Renal cortical epithelial cell (primary cell): ENCODE results near the gene PPP1R14B. TPM values are rescaled to one million over a fixed set of nuclear protein-coding genes. Genes with fewer than 3 reads are reported as not detected.
A peak's percentile ranks its signal among the peaks of the same experiment; 100 is the strongest.

ENCODE experiments used
- DNase-seq: peaks from one replicate; pipeline ENCODE4 v3.0.0-alpha.2; 2011; ENCODE audit warnings: low read depth
- total RNA-seq: library from RNA; depleted of rRNA; stranded (reverse); fragments of >200 nt; gene quantifications from 2 replicates; pipeline ENCODE4 v1.2.3, GENCODE V29; 2014

PPP1R14B gene
- total RNA-seq, 1 donor from 2014 or later = 131 TPM

GRCh38 chr11:64210301-64211020 is 36.3 kb downstream of the PPP1R14B start:
- DNase-seq = no peak

DNA sequence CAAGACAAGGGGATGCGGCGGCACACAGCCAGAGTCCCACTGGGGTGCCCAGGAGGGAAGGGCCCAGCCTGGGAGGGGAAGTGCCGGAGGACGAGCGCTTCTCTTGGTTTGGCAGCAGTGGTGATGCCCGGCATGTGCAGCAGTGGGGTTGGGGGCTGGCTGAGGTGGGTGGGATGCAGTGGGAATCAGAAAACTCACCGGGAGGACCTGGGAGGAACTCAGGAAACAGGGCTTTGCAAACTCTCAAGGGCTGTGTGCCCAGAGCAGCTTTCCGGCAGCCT is 37.2 kb downstream of the PPP1R14B start:
- DNase-seq = no peak

DNA sequence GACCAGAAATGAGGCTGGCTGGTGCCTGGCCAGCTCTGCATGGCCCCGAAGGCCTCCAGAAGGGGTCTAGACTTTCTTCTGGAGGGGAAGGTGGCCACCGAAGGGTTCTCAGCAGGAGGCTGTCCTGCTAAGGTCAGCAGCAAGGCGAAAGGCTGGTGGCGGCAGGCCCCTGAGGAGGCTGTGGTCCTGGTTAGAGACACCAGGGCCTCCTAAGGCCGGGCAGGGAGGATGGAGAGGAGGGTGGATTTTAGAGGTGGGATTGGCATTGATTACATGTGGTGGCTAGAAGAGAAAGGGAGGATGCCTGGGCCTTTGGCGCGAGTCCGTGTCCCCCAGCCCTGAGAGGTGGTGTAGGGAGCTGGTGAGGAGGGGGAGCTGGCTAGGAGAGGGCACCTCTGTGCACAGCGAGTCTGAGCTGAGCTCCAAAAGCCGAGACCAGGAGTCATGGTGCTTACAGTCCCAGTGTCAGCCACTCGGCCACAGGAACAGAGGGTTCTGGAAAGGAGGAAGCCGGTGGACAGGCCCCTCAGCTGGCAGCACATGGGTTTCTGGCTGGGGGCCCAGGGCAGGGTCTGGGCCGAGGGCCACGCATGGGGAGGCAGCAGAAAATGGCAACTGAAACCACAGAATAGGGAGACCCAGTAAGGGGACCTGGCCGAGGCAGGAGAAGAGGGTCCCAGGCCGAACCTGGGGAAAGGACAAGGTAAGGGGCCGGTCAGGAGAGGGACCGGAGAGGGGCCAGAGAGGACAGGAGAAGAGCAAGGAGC is 37.8 kb downstream of the PPP1R14B start:
- no peak for DNase-seq

DNA sequence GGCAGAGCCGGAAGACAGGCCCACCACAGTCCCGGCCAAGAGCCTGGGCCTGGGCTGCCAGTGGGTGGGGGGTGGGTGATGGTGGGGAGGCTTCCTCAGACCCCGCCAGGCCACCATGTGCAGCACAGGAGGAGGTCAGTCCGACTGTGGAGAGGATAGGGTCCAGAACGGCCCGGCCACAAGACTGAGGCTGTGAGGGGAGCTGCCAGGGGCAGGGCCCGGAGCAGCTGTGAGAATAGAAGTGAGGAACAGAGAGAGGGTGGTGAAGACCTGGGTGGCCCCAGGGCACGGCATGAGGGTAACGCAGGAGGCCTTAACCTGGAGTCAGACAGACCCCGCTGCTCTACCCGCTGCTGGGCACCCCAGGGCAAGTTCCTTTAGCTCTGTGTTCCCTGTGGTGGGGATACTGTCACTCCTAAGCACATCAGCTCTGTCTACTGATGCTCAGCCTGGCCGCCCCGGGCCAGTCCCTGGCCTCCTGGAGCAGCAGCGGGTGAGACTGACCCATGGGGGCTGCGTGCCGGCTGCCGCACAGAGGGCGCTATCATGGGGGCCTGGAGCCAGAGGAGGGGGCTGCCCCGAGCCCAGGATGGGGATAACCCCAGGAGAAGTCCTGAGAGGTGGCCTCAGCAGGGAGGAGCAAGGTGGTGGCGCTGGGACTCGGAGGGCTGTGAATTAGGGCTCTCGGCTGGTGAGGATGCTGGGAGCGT is 38.5 kb downstream of the PPP1R14B start:
- DNase-seq = no peak

- DNase-seq = no peak
These were observed 39.3 kb downstream of the PPP1R14B start for GRCh38 chr11:64207256-64208085.

GRCh38 chr11:64206457-64207255 is 40.1 kb downstream of the PPP1R14B start, which contains the start of gene FERMT3:
TSS of gene FERMT3 (plus strand) at chr11:64206721. CDS start at chr11:64207365, 644 bp downstream.
- no peak for DNase-seq

DNA sequence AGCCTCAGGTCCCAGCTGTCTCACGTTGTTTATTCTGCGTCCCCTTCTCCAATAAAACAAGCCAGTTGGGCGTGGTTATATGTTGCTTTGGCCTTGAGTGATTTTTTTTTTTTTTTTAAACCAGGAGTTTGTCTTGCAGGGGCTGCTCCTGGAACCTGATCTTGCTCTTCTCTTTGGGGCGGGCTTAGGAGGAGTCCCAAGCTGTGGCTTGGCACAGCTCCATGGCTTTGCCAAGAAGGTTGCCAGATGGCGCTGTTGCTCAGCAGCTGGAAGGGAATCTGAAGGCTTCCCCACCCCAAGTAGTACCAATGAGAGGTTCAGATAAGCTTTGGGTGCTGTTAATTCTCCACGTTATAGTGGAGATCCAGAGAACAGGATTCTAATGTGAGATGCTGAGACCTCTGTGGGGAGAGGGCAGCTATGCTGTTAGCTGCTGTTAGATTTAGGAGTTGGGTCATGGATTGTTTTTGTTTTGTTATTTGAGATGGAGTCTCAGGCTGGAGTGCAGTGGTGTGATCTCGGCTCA is 42.2 kb downstream of the PPP1R14B start:
- DNase-seq = peak; percentile 85

GRCh38 chr11:64204080-64204440 is 42.7 kb downstream of the PPP1R14B start:
- DNase-seq = no peak

DNA sequence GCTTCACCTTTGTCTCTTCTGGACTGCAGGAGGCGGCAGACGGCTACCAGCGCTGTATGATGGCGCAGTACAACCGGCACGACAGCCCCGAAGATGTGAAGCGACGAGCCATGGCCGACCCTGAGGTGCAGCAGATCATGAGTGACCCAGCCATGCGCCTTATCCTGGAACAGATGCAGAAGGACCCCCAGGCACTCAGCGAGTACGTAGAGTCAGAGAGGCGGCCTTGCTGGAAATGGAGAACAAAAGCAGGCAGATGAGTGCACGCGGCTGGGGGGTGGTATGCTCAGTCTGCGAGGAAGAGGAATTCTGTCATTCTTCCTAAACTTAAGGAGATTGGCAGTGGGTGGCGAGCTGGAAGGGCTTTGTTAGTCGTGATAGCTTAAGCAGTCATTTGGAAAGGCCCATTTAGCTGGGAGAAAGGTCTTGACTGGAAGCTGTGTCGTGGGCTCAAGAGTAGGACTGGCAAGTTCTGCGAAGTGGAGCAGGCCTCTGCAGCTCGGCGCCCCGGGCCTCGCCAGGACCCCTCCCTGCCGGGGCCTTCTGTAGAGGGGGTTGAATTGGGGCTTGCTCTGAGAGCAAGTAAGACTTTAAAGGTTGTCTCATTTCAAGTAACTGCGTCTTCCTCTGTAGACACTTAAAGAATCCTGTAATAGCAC is 43.2 kb downstream of the PPP1R14B start:
- no peak for DNase-seq

DNA sequence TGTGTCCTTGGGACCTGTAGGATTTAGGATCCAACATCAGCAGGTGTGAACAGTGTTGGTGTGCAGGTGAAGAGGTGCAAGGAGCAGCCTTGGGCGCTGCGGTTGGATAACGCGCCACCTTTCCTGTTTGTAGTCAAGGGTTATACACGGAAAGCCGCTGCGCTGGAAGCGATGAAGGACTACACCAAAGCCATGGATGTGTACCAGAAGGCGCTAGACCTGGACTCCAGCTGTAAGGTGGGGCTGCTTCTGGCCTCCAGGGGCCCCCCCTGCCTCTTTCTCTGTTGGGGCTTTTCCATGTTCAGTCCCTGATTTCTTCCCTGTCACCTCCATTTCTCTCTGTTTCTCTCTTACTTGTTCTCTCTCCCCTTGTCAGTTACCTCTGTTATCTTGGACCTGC is 43.8 kb downstream of the PPP1R14B start:
- no peak for DNase-seq

- no peak for DNase-seq
These were observed 45.2 kb downstream of the PPP1R14B start for GRCh38 chr11:64201543-64201942.

- DNase-seq = no peak
These were observed 48.2 kb downstream of the PPP1R14B start for GRCh38 chr11:64198511-64198910.

GRCh38 chr11:64196626-64197025 is 50.1 kb downstream of the PPP1R14B start:
- DNase-seq = no peak

Other genes starting within 250 kb of the PPP1R14B start
- 0.05 TPM in 1 of 2 replicates, not detected in the other for gene FLRT1, start 211.0 kb downstream of the PPP1R14B start, total RNA-seq
- 9.3 and 18.4 TPM in 2 replicates for gene MACROD1, start 80.8 kb downstream of the PPP1R14B start, total RNA-seq
- 174 and 201 TPM in 2 replicates for gene STIP1, start 60.8 kb downstream of the PPP1R14B start, total RNA-seq
- gene FERMT3, start 40.2 kb downstream of the PPP1R14B start, total RNA-seq = 0.17 TPM in 1 of 2 replicates, not detected in the other
- 37.0 and 68.8 TPM in 2 replicates for gene TRPT1, start 20.8 kb downstream of the PPP1R14B start, total RNA-seq
- gene NUDT22, start 20.7 kb downstream of the PPP1R14B start, total RNA-seq = 39.2 and 107 TPM in 2 replicates
- gene DNAJC4, start 16.4 kb downstream of the PPP1R14B start, total RNA-seq = 2.6 and 9.2 TPM in 2 replicates
- 6.1 and 14.7 TPM in 2 replicates for gene VEGFB, start 12.4 kb downstream of the PPP1R14B start, total RNA-seq
- 57.5 and 64.3 TPM in 2 replicates for gene FKBP2, start 5.8 kb downstream of the PPP1R14B start, total RNA-seq
- gene PLCB3, start 4.6 kb upstream of the PPP1R14B start, total RNA-seq = 29.7 and 44.3 TPM in 2 replicates
- 66.7 and 93.4 TPM in 2 replicates for gene BAD, start 37.7 kb upstream of the PPP1R14B start, total RNA-seq
- gene GPR137, start 38.9 kb upstream of the PPP1R14B start, total RNA-seq = 9.9 and 18.9 TPM in 2 replicates
- gene KCNK4, start 44.4 kb upstream of the PPP1R14B start, total RNA-seq = not detected in 2 replicates
- not detected in 2 replicates for gene CATSPERZ, start 53.4 kb upstream of the PPP1R14B start, total RNA-seq
- 54.0 and 72.4 TPM in 2 replicates for gene ESRRA, start 58.6 kb upstream of the PPP1R14B start, total RNA-seq
- gene TRMT112, start 70.6 kb upstream of the PPP1R14B start, total RNA-seq = 96.8 and 278 TPM in 2 replicates
- gene PRDX5, start 71.2 kb upstream of the PPP1R14B start, total RNA-seq = 209 and 400 TPM in 2 replicates
- gene CCDC88B, start 93.3 kb upstream of the PPP1R14B start, total RNA-seq = 0.55 and 2.4 TPM in 2 replicates
- 46.0 and 49.3 TPM in 2 replicates for gene RPS6KA4, start 112.2 kb upstream of the PPP1R14B start, total RNA-seq